NCI-H345 (cell line): ENCODE data around the gene RAB9A.
"Not testable (repeated sequence)": the region's sequence is repeated elsewhere in the genome, so short reads cannot be mapped to it uniquely, and the experiment has no call there.

Experiments
- DNase-seq: peaks from one replicate; lab custom pipeline; 2025; lab: John Stamatoyannopoulos, UW

The RAB9A gene

DNA sequence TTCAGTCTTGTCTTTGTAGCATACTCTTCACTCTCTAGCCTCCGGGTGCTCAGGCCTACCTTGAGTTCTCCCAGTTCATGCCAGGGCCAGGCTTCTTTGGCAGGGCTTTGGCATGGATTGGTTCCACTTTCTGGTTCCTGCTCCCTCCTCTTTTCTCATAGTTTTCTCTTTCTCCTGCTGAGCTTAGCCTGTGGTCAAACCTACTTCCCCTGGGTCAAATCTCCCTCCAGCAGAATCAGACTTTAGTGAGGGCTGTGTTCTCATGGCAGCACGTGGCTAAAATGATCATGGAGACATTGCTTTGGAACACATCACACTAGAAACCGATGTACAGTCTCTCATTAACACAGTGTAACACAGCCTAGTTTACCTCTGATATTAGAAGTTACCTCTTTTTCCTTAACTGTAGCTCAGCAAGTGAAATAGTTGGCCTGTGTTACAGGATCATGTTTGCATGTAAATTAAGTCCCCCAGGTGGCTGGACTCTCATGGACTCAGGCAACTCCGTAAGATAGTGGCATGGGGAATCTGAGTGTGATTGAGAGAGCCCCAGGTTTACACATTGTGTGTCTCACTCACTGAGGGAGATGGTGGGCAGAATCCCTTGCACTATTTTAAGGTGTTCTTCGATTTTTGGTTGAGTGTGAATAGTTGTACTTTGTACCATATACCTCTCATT is 13.3 kb downstream of the RAB9A start:
- DNase-seq, result no peak

- DNase-seq, result no peak
Observed at GRCh38 chrX:13703135-13703534, 14.2 kb downstream of the RAB9A start.

- DNase-seq, result no peak
Observed at GRCh38 chrX:13703589-13703988, 14.7 kb downstream of the RAB9A start.

- no peak for DNase-seq
Observed at GRCh38 chrX:13711141-13711540, 22.2 kb downstream of the RAB9A start.

GRCh38 chrX:13716455-13716854 is 27.5 kb downstream of the RAB9A start:
- no peak for DNase-seq

DNA sequence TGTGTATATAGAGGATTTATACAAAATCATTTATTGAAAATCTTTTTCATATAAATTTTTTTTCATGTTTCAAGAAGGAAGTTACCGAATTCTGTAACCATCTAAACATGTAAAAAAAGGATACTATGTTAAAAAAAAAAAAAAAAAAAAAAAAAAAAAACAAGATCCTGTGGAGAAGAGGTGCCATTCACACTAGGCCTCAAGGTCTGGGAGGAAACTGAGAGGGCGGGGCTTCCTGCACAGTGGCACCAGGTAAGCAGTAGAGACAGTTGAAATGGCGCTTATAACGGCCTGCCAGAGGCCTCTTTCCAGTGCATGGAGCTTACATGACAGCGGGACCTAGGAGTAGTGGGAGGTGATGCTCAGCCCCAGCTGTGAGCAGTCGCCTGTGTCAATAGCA is 28.0 kb downstream of the RAB9A start:
- DNase-seq, result no peak

- DNase-seq, result no peak
Observed at GRCh38 chrX:13717700-13718472, 29.0 kb downstream of the RAB9A start.

DNA sequence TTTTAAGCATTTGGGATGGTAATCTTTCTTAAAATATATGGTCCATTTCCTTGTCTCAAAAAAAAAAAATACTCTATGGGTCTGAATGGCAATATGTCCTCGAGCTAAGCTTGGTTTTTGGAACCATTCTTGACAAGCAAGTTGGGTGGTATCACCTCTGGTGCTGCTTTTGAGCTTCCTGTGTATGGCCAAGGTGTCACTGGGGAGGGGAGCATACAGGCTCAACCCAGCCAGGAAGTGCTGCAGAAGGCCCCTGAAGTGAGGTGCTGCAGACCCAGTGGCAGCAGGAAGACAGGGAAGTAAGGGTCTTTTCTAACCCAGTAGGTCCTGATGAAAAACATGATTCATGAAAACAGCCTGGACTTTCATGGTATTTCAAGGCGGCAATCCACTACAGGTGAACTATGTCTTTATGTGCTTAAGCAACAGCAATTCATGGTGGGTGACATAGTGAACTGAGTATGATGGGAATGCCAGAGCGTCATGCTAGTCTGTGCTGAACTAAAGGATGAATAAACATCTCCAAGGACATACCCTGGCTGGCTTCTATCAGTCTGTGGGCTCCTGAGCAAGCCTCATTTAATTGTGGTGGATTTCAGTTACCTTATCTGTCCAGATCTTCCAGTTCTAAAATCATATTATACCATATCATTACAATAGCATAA is 30.4 kb downstream of the RAB9A start:
- no peak for DNase-seq

GRCh38 chrX:13721371-13721770 is 32.4 kb downstream of the RAB9A start:
- no peak for DNase-seq

- peak; percentile 16 for DNase-seq
Observed at GRCh38 chrX:13721819-13722519, 33.0 kb downstream of the RAB9A start.

- DNase-seq, result not testable (repeated sequence)
Observed at GRCh38 chrX:13724878-13725277, 36.0 kb downstream of the RAB9A start.

DNA sequence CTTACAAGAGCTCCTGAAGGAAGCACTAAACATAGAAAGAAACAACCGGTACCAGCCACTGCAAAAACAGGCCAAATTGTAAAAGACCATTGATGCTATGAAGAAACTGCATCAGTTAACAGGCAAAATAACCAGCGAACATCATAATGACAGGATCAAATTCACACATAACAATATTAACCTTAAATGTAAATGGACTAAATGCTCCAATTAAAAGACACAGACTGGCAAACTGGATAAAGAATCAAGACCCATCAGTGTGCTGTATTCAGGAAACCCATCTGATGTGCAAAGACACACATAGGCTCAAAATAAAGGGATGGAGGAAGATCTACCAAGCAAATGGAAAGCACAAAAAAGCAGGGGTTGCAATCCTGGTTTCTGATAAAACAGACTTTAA is 37.7 kb downstream of the RAB9A start:
- DNase-seq, result not testable (repeated sequence)

DNA sequence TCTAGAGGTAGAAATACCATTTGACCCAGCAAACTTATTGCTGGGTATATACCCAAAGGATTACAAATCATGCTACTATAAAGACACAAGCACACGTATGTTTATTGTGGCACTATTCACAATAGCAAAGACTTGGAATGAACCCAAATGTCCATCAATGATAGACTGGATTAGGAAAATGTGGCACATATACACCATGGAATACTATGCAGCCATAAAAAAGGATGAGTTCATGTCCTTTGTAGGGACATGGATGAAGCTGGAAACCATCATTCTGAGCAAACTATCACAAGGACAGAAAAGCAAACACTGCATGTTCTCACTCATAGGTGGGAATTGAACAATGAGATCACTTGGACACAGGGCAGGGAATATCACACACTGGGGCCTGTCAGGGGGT is 41.6 kb downstream of the RAB9A start:
- DNase-seq, result not testable (repeated sequence)

DNA sequence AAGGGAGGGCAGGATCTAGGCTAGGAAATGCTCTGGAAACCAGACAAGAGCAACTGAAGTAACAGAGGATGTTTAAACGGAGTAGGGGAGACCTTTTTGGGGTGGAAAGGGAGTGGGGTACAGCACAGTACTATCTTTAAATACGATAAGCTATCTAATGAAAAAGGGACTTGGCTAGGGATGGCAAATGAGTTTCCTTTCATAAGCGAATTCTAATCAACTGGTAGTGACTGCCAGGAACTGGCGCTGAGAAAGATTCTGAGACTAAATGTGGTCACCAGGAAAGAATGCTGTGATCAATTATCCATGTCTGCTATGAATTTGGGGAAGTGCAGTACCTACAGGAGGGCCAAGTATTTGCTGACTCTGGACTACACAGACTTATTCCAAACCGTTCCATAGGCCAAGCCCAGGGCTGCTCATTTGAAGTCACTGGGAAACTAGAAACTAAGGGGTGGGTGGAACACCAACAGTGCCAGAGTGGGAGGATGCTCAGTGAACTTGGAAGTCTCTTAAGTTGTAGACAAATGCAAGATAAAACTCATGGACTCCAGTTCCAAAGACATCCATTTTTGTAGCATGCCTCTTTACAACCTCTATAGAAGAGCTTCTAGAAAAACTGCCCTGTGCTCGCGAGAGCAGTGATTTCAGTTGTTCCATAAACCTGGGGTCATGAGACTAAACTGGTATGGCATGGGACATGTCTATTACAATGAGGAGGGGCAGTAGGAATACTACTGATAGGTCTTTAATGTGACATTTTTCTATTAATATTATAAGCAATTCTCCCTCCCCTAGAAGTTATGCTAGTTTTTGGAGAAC is 43.5 kb downstream of the RAB9A start:
- no peak for DNase-seq

- DNase-seq, result no peak
Observed at GRCh38 chrX:13733506-13733905, 44.6 kb downstream of the RAB9A start.

- peak; percentile 96 for DNase-seq
Observed at GRCh38 chrX:13734278-13735172, 45.6 kb downstream of the RAB9A start, which contains the start of the genes OFD1 and TRAPPC2. Gene OFD1, plus strand, starts transcription at chrX:13734748. Its CDS starts 324 bp downstream, at chrX:13735072. Gene TRAPPC2, minus strand, starts transcription at chrX:13734620. Its CDS starts 14,657 bp downstream, at chrX:13719963.

DNA sequence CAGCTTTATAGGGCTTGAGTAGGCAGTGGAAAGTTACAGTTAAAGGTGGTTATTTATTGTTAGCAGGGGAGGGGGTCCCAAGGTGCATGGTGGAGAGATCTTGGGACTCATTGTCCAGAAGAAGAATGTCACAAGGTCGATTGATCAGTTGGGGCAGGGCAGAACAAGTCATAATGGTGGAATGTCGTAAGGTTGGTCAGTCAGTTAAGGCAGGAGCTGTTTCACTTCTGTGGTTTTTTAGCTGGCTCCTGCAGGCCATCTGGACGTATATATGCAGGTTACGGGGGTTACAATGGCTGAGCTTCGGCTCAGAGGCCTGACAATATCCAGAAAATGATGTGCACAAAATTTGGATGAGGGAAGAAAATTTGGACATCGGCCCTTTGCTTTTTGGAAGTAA is 52.8 kb downstream of the RAB9A start:
- no peak for DNase-seq

DNA sequence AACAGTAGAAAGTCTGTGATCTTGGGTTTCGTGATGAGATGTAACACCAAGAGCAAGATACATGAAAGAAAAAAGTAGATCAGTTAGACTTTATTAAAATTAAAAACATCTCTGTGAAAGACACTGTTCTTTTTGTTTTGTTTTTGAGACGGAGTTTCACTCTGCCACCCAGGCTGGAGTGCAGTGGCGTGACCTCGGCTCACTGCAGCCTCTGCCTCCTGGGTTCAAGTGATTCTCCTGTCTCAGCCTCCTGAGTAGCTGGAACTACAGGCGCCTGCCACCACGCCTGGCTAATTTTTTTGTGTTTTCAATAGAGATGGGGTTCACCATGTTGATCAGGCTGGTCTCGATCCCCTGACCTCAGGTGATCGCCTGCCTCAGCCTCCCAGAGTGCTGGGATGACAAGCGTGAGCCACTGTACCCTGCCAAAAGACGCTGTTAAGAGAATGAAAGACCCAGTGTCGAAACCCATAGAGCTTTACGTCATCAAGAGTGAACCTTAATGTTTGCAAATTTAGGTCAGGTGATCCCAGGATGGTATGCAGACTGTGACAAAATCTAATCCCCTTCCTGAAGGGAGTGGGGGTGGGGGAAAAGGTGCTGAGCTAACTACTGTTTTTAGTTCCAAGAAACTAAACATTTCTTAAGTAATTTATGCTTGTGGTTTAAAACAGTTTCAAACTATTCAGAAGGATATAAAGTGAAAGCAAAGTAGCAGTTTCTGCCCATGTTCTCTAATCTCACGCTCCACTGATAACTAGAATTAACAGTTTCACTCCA is 53.7 kb downstream of the RAB9A start:
- no peak for DNase-seq

- no peak for DNase-seq
Observed at GRCh38 chrX:13747836-13748235, 58.9 kb downstream of the RAB9A start.
